HG03439 (cell line): Measurements from ENCODE around the gene PRR3.

Experiments
- ATAC-seq: cut with Tn5 transposase; IDR thresholded peaks from one replicate; pipeline ENCODE4 v1.9.1; 2021; ENCODE audit warnings: mild to moderate bottlenecking, moderate library complexity; ENCODE audit not compliant: unreplicated experiment

PRR3 gene

GRCh38 chr6:30611150-30611855, 54.2 kb downstream of the PRR3 start:
- no peak for ATAC-seq

- no peak for ATAC-seq
These were observed 54.7 kb downstream of the PRR3 start for GRCh38 chr6:30611856-30612194.

GRCh38 chr6:30612213-30612612, 55.1 kb downstream of the PRR3 start:
- ATAC-seq = no peak

GRCh38 chr6:30612687-30613248, 55.7 kb downstream of the PRR3 start:
- ATAC-seq = no peak
